HG03558 (cell line): ENCODE results near the gene CLCN6.

Experiments used
- ATAC-seq: cut with Tn5 transposase; IDR thresholded peaks from one replicate; pipeline ENCODE4 v1.9.1; 2021; ENCODE audit warnings: moderate number of reproducible peaks; ENCODE audit not compliant: unreplicated experiment; ENCODE audit errors: extremely low read depth

CLCN6 gene

GRCh38 chr1:11891433-11892186 is 85.6 kb downstream of the CLCN6 start:
- no peak for ATAC-seq
